Osteoblast (primary cell): ENCODE measurements around the gene SPACA4. TPM values are rescaled to one million over a fixed set of nuclear protein-coding genes. Genes with fewer than 3 reads are reported as not detected.

Experiments used
- DNase-seq: peaks from one replicate; pipeline ENCODE4 v3.0.0; 2011; ENCODE audit warnings: low spot score, mixed read lengths; ENCODE audit not compliant: insufficient read length; ENCODE audit errors: missing footprints
- H2AFZ ChIP-seq: 2 replicates; pipeline ENCODE4 v1.6.0; 2011; ENCODE audit warnings: mild to moderate bottlenecking, low read length
- H3K27ac ChIP-seq: 2 replicates; pipeline ENCODE4 v1.5.1; 2011; ENCODE audit warnings: mild to moderate bottlenecking, low read depth, low read length, moderate library complexity
- H3K27me3 ChIP-seq: 2 replicates; pipeline ENCODE4 v1.6.0; 2012; ENCODE audit warnings: mild to moderate bottlenecking, control low read depth, inconsistent platforms, low read length, moderate library complexity; ENCODE audit not compliant: insufficient read depth
- H3K36me3 ChIP-seq: 2 replicates; pipeline ENCODE4 v1.5.1; 2011; ENCODE audit warnings: mild to moderate bottlenecking, low read length, control low read depth, moderate library complexity; ENCODE audit not compliant: insufficient read depth
- H3K4me1 ChIP-seq: 2 replicates; pipeline ENCODE4 v1.5.1; 2011; ENCODE audit warnings: mild to moderate bottlenecking, low read length, control low read depth, moderate library complexity; ENCODE audit not compliant: insufficient read depth
- H3K4me2 ChIP-seq: 2 replicates; pipeline ENCODE4 v1.6.0; 2011; ENCODE audit warnings: mild to moderate bottlenecking, low read length; ENCODE audit not compliant: insufficient read depth
- H3K4me3 ChIP-seq: fragments of 200-600 bp; sonication (generic); 3 replicates; pipeline ENCODE4 v1.5.1; 2012; ENCODE audit warnings: mild to moderate bottlenecking, low read length, inconsistent platforms; ENCODE audit not compliant: insufficient read depth
- H3K79me2 ChIP-seq: 2 replicates; pipeline ENCODE4 v1.6.0; 2012; ENCODE audit warnings: mild to moderate bottlenecking, low read length, control low read depth, inconsistent platforms; ENCODE audit not compliant: insufficient read depth
- H3K9me3 ChIP-seq: 2 replicates; pipeline ENCODE4 v1.5.1; 2011; ENCODE audit warnings: low read depth, low read length, control low read depth
- H4K20me1 ChIP-seq: 2 replicates; pipeline ENCODE4 v1.6.0; 2012; ENCODE audit warnings: mild to moderate bottlenecking, low read length, control low read depth; ENCODE audit not compliant: insufficient read depth
- total RNA-seq: library from RNA; depleted of rRNA; stranded (reverse); fragments of >200 nt; gene quantifications from 2 replicates; pipeline ENCODE4 v1.2.3, GENCODE V29; 2012
- TF ChIP-seq, protein P1 (sequence below): IDR thresholded peaks from 2 replicates; pipeline ENCODE4 v1.5.1; 2011; ENCODE audit warnings: mild to moderate bottlenecking, low read depth, low read length, moderate library complexity; ENCODE audit errors: extremely low read depth

Gene SPACA4
- total RNA-seq, 1 donor = not detected

DNA sequence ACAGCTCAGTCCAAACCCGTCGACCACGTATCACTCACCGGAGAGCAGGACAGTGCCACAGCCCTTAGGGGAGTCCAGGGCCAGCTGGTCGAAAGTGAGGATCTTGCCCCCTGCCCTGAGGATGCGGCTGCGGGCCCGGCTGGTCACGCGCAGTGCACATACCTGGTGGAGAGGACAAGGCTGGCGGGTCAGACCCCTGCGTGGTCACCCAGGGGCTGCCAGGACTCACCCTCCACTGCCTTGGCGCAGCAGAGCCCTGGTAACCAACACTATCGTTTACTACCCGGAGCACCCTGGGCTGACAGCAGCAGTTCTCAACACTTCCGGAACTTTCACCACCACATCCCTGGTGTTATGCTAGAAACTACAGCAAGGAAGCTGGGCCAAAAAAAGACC lies 9.5 kb downstream of the SPACA4 start:
- Histone ChIP-seq H3K9me3 (no peaks in the 10 kb centered on the region), H4K20me1 (peaks cover 41% of the 10 kb centered on the region), H3K4me2 (peak overlapping the region; percentile 81), H3K79me2 (peaks cover 47% of the 10 kb centered on the region), H2AFZ (no peak overlapping the region), H3K4me3 (no peak overlapping the region), H3K4me1 (peaks cover 22% of the 10 kb centered on the region), H3K36me3 (peaks cover 32% of the 10 kb centered on the region), H3K27ac (no peak overlapping the region), H3K27me3 (no peaks in the 10 kb centered on the region)
- peak; percentile 87 for DNase-seq
- TF ChIP-seq, protein P1, sequence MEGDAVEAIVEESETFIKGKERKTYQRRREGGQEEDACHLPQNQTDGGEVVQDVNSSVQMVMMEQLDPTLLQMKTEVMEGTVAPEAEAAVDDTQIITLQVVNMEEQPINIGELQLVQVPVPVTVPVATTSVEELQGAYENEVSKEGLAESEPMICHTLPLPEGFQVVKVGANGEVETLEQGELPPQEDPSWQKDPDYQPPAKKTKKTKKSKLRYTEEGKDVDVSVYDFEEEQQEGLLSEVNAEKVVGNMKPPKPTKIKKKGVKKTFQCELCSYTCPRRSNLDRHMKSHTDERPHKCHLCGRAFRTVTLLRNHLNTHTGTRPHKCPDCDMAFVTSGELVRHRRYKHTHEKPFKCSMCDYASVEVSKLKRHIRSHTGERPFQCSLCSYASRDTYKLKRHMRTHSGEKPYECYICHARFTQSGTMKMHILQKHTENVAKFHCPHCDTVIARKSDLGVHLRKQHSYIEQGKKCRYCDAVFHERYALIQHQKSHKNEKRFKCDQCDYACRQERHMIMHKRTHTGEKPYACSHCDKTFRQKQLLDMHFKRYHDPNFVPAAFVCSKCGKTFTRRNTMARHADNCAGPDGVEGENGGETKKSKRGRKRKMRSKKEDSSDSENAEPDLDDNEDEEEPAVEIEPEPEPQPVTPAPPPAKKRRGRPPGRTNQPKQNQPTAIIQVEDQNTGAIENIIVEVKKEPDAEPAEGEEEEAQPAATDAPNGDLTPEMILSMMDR = no peak

- H3K79me2 ChIP-seq = peaks cover 48% of the 10 kb centered on the region
- no peaks in the 10 kb centered on the region for H3K9me3 ChIP-seq
- TF ChIP-seq, protein P1 = no peak
- H3K27me3 ChIP-seq = no peaks in the 10 kb centered on the region
- no peak overlapping the region for H3K27ac ChIP-seq
- peaks cover 41% of the 10 kb centered on the region for H4K20me1 ChIP-seq
- peaks cover 22% of the 10 kb centered on the region for H3K4me1 ChIP-seq
- peaks cover 35% of the 10 kb centered on the region for H3K36me3 ChIP-seq
- no peak overlapping the region for H2AFZ ChIP-seq
- H3K4me2 ChIP-seq = peak overlapping the region; percentile 81
- H3K4me3 ChIP-seq = peak overlapping the region; percentile 100
- DNase-seq = no peak
Measured at GRCh38 chr19:48616491-48617056, 10.0 kb downstream of the SPACA4 start.

GRCh38 chr19:48617146-48617937 lies 10.8 kb downstream of the SPACA4 start:
- DNase-seq = peak; percentile 88
- H3K4me1 ChIP-seq = peaks cover 22% of the 10 kb centered on the region

More at GRCh38 chr19:48617146-48617937, 10.8 kb downstream of the SPACA4 start:
- Histone ChIP-seq H3K36me3 (peaks cover 35% of the 10 kb centered on the region), H2AFZ (no peak overlapping the region), H3K27me3 (no peaks in the 10 kb centered on the region), H3K27ac (peak overlapping the region; percentile 93), H4K20me1 (peaks cover 41% of the 10 kb centered on the region), H3K9me3 (no peaks in the 10 kb centered on the region), H3K4me2 (peak overlapping the region; percentile 81), H3K4me3 (peak overlapping the region; percentile 100), H3K79me2 (peaks cover 48% of the 10 kb centered on the region)
- TF ChIP-seq, protein P1 = peak; percentile 13
